Measurements from ENCODE around the gene SLC43A3.

The SLC43A3 gene

DNA sequence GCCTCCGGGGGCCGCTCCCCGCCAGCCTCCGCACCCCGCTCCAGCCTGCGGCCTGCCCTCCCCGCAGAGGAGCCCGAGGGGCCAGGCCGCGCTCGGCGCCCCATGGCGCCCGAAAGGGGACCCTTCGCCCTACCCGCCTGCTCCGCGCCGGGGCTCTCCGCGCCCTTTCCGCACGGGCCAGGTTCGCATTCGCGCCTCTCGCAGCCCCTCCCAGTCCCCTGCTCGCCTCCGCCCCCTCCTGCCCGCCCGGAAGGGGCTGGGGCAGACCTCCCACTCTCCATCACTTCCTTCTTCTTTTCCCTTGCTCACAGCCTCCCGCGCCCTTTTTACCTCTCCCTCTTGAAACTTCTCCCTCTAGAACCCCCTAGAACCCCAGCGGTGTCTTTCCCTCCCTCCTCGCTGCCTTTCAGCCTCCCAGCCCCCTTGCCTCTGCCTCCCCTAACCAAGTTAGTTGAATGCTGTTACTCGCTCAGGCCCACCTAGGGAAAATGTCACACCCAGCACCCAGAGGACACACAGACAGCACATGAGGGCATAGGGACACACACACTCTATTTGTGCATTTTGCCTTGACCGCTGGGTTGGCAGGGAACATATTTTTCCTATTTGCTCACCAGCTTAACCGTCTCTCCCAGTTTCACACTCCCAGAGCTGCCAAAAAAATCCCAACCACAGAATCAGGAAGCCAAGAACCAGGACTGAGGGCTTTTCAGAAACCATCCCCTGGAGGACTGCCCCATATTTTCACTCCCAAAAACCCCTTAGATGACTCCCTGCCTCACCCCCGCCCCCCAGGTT is at the start of gene SLC43A3:
Gene SLC43A3, minus strand, starts transcription at position 193 of the 798 bp plus-strand sequence. CDS start 949 bp downstream, outside the sequence.
- DNase-seq, result peak; percentile 78 to 86

DNA sequence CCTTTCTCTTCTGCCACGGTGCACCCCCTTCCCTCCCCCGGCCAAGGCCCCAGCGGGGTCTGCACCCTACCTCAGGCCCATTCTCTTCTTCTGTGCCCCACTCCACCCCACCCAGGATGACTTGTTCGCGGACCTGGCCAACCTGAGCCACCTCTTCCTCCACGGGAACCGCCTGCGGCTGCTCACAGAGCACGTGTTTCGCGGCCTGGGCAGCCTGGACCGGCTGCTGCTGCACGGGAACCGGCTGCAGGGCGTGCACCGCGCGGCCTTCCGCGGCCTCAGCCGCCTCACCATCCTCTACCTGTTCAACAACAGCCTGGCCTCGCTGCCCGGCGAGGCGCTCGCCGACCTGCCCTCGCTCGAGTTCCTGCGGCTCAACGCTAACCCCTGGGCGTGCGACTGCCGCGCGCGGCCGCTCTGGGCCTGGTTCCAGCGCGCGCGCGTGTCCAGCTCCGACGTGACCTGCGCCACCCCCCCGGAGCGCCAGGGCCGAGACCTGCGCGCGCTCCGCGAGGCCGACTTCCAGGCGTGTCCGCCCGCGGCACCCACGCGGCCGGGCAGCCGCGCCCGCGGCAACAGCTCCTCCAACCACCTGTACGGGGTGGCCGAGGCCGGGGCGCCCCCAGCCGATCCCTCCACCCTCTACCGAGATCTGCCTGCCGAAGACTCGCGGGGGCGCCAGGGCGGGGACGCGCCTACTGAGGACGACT is 49.3 kb upstream of the SLC43A3 start:
- DNase-seq, result no peak

DNA sequence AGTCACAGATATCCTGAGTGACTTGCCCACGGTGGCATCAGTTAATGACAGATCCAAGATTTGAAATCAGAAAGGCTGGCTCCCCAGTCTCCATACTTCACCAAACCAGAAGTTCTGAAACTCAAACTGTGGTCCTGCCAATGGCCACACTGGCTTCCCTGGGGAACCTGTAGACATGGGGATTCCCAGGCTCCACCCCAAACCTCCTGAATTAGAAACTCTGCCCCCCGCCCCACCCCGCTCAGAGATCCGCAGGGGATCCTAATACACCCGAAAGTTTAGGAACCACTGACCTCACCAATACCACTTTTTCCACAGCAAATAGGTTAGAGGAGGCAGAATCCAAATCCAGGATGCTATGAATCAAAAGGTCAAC is 48.7 kb upstream of the SLC43A3 start:
- no peak for DNase-seq

DNA sequence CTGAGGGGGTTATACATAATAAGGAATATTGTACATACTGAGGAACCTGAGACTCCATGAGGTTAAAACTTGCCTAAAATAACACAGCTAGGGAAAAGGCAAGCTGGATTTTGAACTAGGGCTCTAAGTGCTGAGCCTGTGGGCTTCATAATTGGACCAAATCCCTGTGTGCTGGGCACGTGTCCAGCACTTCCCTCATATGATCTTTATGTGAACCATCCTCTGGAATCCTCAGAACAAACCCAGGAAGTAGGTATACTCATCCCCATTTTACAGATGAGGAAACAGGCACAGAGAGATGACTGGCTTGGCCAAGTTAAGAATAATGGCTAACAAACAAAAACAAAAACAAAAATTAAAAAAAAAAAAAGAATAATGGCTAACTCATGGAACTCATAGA is 48.3 kb upstream of the SLC43A3 start:
- no peak for DNase-seq

DNA sequence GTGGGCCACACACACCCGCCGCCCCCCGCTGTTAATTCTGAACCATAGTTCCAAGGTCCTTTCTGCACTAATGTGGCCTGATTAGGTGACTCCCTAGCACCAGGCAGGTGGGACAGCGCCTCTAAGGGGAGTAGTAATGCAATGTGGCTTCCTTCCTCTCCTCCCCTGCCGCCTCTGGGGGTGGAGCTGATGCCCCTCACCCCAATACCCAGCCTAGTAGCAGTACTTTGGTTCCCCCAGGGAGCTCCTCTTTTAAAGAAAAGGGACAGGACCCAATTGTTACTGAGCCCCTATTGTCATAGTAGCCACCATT is 47.8 kb upstream of the SLC43A3 start:
- no peak for DNase-seq

DNA sequence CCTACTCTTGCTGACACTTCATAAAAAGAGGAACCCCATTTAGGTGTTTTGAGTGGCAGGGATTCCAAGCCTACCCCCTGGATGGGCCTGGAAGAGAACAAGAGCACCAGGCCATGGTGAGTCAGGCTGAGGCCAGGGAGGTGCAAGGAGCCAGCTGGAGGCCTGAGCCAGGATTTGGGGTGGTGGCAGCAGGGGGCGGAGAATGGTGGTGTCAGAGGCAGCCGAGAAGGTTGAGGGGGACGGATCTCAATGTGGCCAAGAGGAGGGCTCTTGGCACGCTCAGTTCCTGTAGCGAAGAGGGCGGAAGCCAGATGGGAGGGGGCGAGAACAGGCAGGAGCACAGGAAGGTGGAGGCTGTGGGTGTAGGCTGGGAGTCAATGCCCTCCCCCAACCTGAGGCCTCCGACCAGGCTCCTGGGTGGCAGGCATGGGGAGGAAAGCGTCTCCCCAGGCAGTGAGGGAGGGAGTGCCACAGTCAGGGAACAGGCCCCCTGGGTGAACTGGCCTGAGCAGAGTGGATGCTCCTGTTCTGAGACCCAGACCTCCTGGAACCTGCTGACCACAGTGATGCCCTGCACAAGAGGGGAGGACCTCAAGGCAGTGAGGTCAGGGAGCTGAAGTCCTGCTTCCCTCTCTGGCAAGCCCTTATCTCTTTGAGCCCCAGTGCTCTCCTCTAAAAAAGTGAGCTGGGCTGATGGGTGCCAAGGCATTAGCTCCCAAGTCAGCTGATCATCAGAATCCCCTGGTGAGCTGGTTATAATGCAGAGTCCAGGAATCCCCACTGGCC is 47.3 kb upstream of the SLC43A3 start:
- peak; percentile 76 to 83 for DNase-seq

DNA sequence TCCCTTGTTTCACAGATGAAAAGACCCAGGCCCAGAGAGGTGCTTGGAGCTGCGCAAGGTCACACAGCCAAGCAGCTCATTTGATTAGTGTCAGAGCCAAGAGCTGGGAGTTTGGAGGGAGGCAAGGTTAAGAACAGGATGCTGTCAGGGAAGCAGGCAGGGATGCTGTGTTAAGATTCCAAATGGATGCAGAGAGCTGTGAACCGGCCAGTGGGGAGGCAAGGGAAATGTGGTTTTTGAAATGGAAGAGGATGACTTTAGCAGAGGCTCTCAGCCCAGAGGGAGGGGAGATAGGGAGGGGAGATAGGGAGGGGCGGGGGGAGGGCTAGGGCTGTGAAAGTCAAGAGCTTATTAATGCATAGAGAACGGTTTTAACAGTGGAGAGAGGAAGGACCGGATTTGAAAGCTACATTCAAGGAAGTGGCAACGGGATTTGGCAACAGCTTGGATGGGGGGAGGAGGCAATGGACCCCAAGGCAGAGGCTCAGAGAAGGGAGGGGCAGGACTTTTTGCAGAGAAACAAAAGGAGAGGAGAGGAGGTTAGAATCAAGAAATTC is 46.4 kb upstream of the SLC43A3 start:
- peak; percentile 73 to 80 for DNase-seq

DNA sequence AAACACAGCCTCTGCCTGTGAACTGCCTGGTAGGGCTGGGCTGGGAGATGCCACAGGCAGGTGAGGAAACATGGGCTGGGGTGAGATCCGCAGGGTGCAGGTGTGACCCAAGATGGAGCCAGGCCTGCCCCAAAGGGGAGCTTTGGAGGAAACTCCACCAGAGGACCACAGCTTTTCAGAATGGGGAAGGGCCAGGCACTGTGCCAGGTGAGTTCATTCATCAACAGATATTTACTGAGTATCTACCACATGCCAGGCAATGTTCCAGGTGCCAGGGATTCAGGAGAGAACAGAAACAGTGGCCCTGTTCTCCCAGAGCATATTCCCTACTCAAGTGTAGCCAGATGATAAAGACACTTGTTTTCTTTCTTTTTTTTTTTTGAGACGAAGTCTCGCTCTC is 44.6 kb upstream of the SLC43A3 start:
- no peak for DNase-seq

DNA sequence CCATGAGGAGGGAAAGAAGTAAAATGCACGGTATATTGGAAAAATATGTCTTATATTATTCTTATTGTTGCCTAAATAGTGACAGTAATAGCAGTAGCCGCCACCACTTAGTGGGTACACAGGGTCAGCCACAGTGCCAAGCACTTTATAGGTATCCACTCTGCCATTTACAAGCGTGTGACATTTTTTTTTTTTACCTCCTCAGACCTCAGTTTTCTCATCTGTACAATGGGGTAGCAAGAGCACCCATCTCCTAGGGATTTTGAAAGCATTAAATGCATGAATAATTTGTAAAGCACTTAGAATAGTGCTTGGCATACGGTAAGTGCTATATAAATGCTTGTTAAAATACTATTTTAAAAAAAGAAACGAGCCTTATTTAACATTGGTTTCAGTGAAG is 42.3 kb upstream of the SLC43A3 start:
- no peak for DNase-seq

DNA sequence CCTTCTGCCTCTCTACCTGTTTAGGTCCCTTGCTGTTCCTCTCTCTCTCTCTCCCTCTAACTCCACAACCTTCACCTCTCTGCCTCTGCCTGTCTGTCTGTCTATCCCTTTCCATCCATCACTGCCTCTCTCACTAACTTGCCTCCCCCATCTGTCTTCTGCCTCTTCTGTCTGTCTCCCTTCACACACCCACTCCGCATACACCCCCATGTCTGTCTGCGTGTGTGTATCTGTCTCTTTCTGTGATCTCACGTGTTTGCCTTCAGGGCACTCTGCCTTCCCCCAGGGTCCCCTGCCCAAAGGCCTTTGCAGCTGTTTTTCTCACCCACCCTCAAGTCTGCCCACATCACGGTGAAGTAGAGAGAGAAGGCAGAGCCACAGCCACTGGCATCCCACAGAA is 41.4 kb upstream of the SLC43A3 start:
- no peak for DNase-seq

DNA sequence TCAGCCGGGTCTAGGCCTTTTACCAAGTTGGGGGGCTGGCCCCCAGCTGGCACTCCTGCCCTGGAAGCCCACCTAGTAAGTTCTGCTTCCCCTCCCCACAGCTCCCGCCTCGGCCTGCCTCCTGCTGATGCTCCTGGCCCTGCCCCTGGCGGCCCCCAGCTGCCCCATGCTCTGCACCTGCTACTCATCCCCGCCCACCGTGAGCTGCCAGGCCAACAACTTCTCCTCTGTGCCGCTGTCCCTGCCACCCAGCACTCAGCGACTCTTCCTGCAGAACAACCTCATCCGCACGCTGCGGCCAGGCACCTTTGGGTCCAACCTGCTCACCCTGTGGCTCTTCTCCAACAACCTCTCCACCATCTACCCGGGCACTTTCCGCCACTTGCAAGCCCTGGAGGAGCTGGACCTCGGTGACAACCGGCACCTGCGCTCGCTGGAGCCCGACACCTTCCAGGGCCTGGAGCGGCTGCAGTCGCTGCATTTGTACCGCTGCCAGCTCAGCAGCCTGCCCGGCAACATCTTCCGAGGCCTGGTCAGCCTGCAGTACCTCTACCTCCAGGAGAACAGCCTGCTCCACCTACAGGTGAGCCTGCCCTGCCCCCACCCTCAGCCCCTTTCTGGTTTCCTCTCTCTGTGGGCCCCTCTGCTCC is 40.7 kb upstream of the SLC43A3 start:
- no peak for DNase-seq

DNA sequence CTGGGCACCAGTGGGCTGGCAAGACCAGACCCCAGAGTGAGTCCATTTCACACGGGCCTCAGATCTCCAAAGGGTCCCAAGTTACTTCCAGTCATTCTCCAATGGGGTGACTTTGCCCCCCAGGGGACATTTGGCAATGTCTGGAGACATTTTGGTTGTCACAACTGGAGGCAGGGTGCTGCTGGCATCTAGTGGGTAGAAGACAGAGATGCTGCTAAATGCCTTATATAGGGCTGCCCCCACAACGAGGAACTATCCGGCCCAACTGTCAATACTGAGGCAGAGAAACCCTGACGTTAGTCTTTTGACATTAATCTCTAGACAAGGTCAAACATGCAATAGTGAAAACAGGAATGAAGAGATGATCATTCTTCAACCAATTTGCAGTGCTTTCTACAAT is 39.8 kb upstream of the SLC43A3 start:
- peak in 1 of 2 experiments; percentile 6 for DNase-seq

DNA sequence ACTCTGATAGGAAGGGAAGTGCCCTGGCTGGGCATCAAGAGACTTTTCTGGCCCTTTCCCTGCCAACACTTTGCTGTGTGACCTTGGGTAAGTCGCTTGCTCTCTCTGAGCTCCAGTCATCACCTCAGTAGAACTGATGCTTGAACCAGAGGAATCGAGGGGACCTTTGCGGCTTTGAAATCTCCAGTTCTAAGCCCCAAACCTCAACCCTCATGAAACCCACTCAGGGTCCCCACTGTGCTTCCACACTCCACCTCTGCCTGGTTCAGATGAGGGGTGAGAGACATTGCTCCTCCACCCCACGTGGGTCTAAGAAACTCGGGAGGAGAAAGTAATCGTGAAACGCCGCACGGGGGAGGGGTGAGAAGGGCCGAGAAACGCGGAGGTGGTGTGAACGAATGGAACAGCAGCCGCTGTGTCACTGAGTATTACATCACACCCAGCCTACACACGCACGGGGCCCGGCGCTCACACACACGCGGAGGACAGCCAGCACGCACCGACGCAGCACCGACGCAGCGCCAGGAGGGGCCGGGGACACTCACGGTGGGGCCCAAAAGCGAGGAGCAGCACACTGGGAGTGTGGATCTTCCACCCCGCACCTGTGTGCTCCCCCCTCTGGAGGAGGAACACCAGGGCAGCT is 37.7 kb upstream of the SLC43A3 start:
- no peak for DNase-seq

DNA sequence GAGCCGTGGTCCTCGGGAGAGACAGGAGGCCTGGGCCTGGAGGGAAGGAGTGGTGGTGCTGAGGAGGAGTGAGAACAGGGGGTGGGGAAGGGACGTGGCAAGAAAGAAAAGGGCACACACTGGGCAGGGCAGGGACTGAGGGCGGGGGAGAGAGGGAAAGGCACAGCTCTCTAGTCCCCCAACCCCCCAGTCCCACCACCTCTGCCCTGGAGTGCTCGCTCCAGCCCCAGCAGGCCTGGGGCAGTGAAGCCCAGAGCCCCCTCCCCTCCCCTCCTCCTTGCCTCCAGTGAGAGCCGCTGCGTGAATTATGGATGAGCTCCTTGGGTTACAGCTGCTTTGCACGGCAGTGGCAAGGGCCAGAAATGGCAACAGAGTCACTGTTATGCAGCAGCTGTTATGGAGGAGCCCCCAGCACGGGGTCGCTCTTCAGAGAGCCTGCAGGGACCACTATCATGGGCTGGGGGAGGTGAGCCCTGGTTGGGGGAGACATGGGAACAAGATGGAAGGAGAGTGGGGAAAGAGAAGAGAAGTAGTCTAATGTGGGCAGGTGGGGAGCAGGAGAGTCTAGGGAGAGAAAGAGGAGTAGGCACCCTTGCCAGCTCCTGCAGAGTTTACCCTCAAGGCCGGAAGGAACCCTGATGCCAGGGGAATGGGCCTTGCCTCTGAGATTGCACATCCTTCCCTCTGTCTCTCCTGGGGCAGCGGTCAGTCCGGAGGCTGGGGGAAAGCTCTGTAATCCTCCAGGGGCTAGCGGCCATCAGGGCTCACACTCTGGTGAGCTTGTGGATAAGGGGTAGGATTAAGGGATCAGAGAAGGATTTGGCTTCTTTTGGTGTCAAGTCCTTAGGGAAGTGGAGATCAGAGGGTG is 37.0 kb upstream of the SLC43A3 start:
- DNase-seq, result no peak

DNA sequence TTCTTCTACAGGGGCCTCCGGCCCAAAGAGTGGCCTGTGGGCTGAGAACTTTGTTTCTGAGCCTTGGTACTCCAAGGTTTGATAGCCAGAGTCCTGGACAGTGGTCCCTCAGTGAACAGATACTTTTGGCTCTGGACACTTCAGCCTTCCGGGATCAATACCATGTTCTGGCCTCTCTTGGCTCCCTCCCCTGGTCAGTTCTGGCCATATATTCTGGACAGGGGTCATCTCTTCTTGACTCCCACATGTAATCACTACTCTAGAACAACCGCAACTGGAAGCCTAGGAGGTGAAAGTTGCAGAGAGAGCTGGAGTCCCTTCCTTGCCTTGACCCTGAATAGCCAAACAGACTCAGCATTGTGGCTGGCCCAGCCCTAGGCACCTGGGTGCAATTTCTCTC is 35.7 kb upstream of the SLC43A3 start:
- DNase-seq, result no peak

DNA sequence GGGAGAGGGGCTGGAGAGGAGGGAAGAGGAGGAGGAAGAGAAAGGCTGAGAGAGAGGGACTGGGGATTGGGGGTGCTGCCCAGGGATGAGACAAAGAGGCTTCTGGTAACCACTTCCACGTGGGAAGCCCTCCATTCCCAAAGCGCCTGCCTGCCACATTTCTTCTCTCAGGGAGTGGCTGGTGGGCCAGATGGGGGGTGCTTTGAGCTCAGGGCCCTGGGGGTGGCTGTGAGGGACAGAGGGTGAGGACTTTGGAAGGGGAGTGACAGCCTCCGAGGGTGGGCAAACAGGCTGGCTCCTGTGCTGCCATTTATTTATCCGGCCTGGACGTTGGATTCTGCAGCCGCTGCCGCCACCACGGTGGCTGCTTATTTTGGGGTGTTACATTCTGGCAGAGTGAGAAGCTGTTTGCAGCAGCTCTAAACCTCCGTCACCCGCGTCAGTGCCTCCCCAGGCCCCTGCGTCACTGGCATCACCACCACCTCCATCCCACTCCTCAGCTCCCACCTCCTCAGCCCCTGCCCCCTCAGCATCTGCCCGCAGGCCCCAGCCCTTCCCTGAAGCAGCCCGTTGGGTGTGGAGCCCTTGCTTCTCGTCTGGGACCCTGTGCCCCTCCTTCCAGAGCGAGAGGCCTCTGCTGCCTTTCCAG is 35.0 kb upstream of the SLC43A3 start:
- no peak for DNase-seq

DNA sequence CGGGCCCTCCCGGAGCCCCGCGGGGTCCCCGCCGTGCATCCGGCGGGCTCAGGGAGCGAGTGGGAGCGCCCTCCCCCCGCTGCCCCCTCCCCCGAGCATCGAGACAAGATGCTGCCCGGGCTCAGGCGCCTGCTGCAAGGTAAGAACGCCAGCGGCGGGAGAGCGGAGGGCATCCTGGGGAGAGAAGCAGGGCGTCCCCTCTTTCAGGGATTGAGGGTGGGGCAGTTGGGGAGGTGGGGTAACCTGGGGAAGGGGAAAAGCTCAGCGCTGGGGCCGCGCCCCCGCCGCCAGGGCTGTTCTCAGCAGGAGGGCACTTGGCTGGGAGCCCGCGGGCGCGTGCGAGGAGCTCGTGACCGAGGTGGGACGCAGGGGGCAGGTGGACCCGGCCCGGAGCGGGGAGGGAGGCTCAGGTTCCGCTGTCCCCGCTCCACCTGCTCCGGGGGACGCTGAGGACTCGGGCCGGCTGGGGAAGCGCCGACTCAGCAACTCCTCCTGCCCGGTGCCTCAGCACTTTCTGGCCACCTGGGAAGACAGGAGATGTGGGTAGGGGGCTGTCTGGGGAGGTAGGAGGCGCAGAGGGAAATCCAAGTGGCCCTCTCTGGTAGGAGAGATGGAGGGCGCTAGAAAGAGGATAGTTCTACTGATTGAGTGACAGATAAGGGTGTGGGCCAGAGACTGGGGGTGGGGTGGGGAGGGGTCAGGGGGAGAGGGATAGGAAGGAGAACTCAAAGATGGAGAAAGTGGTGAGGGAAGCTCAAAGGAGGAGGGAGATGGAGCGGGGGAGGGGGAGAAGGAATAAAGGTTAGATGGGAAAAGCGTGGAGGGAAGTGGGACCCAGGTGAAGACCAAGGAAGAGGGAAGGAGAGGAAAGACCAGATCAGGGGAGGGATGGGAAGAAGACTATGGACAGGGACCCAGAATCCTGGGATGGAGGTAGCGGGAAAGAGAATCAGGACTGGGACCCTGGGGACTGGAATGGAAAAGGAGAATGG is 34.1 kb upstream of the SLC43A3 start:
- DNase-seq, result no peak

DNA sequence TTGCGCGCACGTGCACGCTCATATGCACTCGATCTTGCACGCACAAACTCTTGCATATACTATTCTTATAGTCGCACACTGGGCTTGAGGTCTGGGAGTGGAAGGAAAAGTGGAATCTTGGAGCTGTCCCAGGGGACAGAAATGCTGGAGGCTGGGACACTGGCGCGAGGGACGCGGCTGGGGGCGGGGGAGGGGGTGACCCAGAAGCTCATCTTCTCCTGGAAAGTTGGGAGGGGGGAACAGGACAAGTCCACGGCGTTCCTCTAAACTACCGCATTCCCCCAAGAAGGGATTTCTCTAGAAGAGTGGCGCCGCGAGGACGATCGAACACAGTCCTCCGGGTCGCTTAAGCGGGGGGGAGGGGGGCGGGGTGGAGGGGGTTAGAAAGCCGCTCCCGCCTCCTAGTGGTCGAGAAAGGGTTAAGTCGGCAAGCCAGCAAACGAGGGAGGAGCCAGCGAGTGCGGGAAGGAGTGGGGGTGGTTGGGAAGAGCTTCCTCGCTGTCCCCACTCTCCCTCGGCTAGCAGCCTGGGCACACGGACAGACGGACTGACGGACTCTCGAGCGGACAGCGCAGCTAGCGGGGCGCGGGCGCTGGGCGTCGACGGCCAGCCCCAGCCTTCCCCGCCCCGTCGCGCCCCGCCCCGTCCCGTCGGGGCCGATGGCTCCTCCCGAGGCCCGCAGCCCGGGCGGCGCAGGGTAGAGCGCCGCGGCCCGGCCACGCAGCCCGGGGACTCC is 33.3 kb upstream of the SLC43A3 start, which contains the start of gene RTN4RL2:
Gene RTN4RL2, plus strand, starts transcription at position 507 of the 736 bp plus-strand sequence. CDS start 338 bp downstream, outside the sequence.
- peak; percentile 73 to 80 for DNase-seq

Data from Kasumi-1 (cell line).